Adrenal gland (tissue), 12 donors: Measurements from ENCODE around the gene HMCN2. TPM values are rescaled to one million over a fixed set of nuclear protein-coding genes. Genes with fewer than 3 reads are reported as not detected.

Source experiments
- DNase-seq, 7 donors: peaks; one replicate each; pipeline ENCODE4 v3.0.0-alpha.2; 2019 to 2020
- H3K27ac ChIP-seq, 5 donors: fragments of 200-600 bp; sonication (generic) in 4 of 5; 1 replicate in 3 of 5; 2 replicates in 2 of 5; pipeline versions ENCODE4 v1.5.1 to v1.8.0; 2016 to 2020; ENCODE audit warnings: mild to moderate bottlenecking in 1 of 5
- H3K27me3 ChIP-seq: fragments of 200-600 bp; 2 replicates; pipeline ENCODE4 v1.8.0; 2021
- H3K36me3 ChIP-seq, 2 donors: fragments of 200-600 bp; replicated peaks in 1 of 2; 1 replicate in 1 of 2; 2 replicates in 1 of 2; pipeline versions ENCODE4 v1.5.1 to v1.8.0; 2018 to 2022
- H3K4me1 ChIP-seq, 2 donors: fragments of 200-600 bp; replicated peaks in 1 of 2; 1 replicate in 1 of 2; 2 replicates in 1 of 2; pipeline versions ENCODE4 v1.5.1 to v1.8.0; 2018 to 2021
- H3K4me3 ChIP-seq, 4 donors: fragments of 200-600 bp; sonication (generic) in 3 of 4; one replicate each; pipeline ENCODE4 v1.5.1; 2016 to 2018
- H3K9me3 ChIP-seq, 3 donors: fragments of 200-600 bp; sonication (generic) in 1 of 3; replicated peaks in 1 of 3; 1 replicate in 2 of 3; 2 replicates in 1 of 3; pipeline versions ENCODE4 v1.5.1 to v1.8.0; 2016 to 2021
- CTCF ChIP-seq, 6 experiments: fragments of 450-650 bp in 4 of 6; fragments of 200-600 bp in 2 of 6; sonication (generic) in 1 of 6; IDR thresholded peaks; 1 replicate in 5 of 6; 2 replicates in 1 of 6; pipeline versions ENCODE4 v1.5.1 to v1.8.0; 2016 to 2021; ENCODE audit warnings: antibody characterized with exemption in 6 of 6, mild to moderate bottlenecking in 2 of 6, moderate library complexity in 1 of 6
- POLR2A ChIP-seq, 2 donors: fragments of 450-650 bp; IDR thresholded peaks; one replicate each; pipeline ENCODE4 v1.6.1; 2017; ENCODE audit warnings: antibody characterized with exemption in 2 of 2, mild to moderate bottlenecking in 2 of 2, moderate library complexity in 1 of 2
- WGBS, 4 donors: extraction: QIAGEN DNeasy Blood & Tissue Kit in 2 of 4; methylation state at CpG; one replicate each; pipeline versions ENCODE4 v1.1.5 to v1.1.7; 2013 to 2017; 5-methylcytosine and 5-hydroxymethylcytosine counted together
- intact Hi-C, 2 donors: fragments of 100-400 bp; cut with DNase I; formaldehyde crosslinking; loops; one replicate each; pipeline versions ENCODE4 v1.14.1 to v1.15.0; 2022 to 2023
- polyA plus RNA-seq, 3 donors: library from polyadenylated mRNA; stranded (reverse); fragments of 200-250 nt in 2 of 3; fragments of 350-450 nt in 1 of 3; fragmentation: Illumina TruSeq in 1 of 3; extraction: RNeasy Lipid Tissue Mini Kit (QIAGEN cat#74804) in 1 of 3; gene quantifications; one replicate each; pipeline ENCODE4 v1.2.3, GENCODE V29; 2013 to 2014
- total RNA-seq, 9 donors: library from RNA; depleted of rRNA in 4 of 9; stranded (reverse); fragments of >200 nt in 4 of 9; fragments of 120-200 nt in 1 of 9; fragmentation: NEBNext Ultra II Directional in 1 of 9; extraction: Animal tissue kit (Norgen Biotek cat#: 25700) in 1 of 9; gene quantifications; one replicate each; pipeline versions ENCODE4 v1.1.0 to v1.2.4, GENCODE V29; 2013 to 2023
- donor health status: healthy with polysubstance abuse.
- donor health status: Bipolar disorder and iron deficiency.
- donor health status: DM: yes; HTN: yes; CAD: no.
- donor health status: DM: no; HTN: no; CAD: no.
- donor health status: DM: no; HTN: no; CAD: no.
- donor health status: DM: yes; HTN: yes; CAD: no.

Gene HMCN2
- total and polyA plus RNA-seq, 12 donors: 0.05 to 25.8 (median 0.42) TPM; not detected in 1

- H3K9me3 ChIP-seq: no peaks in the 10 kb centered on the region
- WGBS, 4 donors: 8 to 67% (median 21%) methylated on average over 1 to 30 of the region's 30 CpGs
- peak in 6 of 7 donors; percentile 53 to 79 (median 68) for DNase-seq
- H3K4me1 ChIP-seq: peaks cover 40 to 48% of the 10 kb centered on the region in 2 donors
- no peak for TF ChIP-seq CTCF (IDR thresholded peaks at IDR 0.05)
- TF ChIP-seq POLR2A (IDR thresholded peaks at IDR 0.05): peak; percentile 6 to 13
- H3K4me3 ChIP-seq: peak overlapping the region in 2 of 4 donors; percentile 51 to 73
- intact Hi-C loops: no loop called here
- peak overlapping the region; percentile 34 to 98 (median 79) for H3K27ac ChIP-seq
- H3K36me3 ChIP-seq: no peaks in the 10 kb centered on the region
- no peaks in the 10 kb centered on the region for H3K27me3 ChIP-seq
Measured at GRCh38 chr9:130445268-130445983, 179.9 kb downstream of the HMCN2 start.

DNA sequence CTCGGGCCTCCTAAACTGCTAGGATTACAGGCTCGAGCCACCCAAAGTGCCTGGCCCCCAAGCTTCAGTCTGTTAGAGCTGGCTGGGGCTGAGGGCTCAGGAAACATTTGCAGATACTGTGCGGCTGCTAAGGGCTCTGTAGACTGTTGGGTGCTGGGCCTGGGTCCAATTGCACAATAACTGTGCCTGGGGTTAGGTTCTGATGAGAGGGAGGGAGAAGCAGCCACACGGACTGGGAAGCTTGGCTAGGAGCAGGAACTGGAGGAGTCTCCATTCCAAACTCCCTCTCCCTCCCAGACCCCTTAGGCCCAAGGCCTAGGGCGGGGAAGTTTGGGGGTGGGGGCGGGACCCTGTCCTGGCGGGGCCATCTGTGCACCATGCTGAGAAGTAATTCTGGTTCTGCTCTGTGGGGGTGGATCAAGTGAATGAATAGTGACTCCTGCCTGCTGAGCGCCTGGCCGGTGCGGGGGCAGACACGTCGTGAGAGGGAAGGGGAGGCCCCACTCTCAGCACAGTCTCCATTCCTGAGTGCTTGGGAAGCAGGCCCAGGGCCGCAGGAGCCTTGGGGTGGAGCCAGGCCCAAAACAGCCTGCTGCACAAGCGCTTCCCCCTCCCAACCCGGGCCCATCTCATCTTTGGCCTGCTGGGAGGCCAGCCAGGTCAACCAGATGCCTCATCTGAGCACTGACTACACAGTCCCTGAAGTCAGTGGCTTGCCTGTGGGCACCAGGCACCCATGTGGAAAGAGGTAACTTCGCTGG is 180.7 kb downstream of the HMCN2 start:
- intact Hi-C loops: no loop called here
- H3K4me1 ChIP-seq: peaks cover 48 to 56% of the 10 kb centered on the region in 2 donors
- 21 to 42% (median 39%) methylated on average over 4 to 16 of the region's 16 CpGs for WGBS, 4 donors
- peak in 1 of 2 donors; percentile 56 for TF ChIP-seq POLR2A (IDR thresholded peaks at IDR 0.05)
- no peak for TF ChIP-seq CTCF (IDR thresholded peaks at IDR 0.05)
- H3K27ac ChIP-seq: peak overlapping the region; percentile 34 to 98 (median 79)
- no peaks in the 10 kb centered on the region for H3K36me3 ChIP-seq
- H3K9me3 ChIP-seq: no peaks in the 10 kb centered on the region
- peak; percentile 90 to 96 (median 95) for DNase-seq
- peak overlapping the region in 2 of 4 donors; percentile 51 to 73 for H3K4me3 ChIP-seq
- no peaks in the 10 kb centered on the region for H3K27me3 ChIP-seq

GRCh38 chr9:130447193-130447816 is 181.7 kb downstream of the HMCN2 start:
- H3K4me3 ChIP-seq: no peak overlapping the region
- peak overlapping the region in 4 of 5 donors; percentile 78 to 98 (median 84) for H3K27ac ChIP-seq
- H3K36me3 ChIP-seq: no peaks in the 10 kb centered on the region
- 84 to 93% (median 89%) methylated on average over 6 to 12 of the region's 12 CpGs for WGBS, 4 donors
- H3K27me3 ChIP-seq: no peaks in the 10 kb centered on the region
- no peaks in the 10 kb centered on the region for H3K9me3 ChIP-seq
- peaks cover 59 to 66% of the 10 kb centered on the region in 2 donors for H3K4me1 ChIP-seq
- intact Hi-C loops: no loop called here
- no peak for DNase-seq
- TF ChIP-seq CTCF (IDR thresholded peaks at IDR 0.05): no peak
- no peak for TF ChIP-seq POLR2A (IDR thresholded peaks at IDR 0.05)

- Histone ChIP-seq H3K27ac (no peak overlapping the region), H3K4me1 (peaks cover 60 to 69% of the 10 kb centered on the region in 2 donors), H3K27me3 (no peaks in the 10 kb centered on the region), H3K9me3 (no peaks in the 10 kb centered on the region), H3K36me3 (no peaks in the 10 kb centered on the region), H3K4me3 (no peak overlapping the region)
- intact Hi-C loops: no loop called here
- WGBS, 4 donors: 55 to 79% (median 75%) methylated on average over 10 to 12 of the region's 12 CpGs
- TF ChIP-seq POLR2A (IDR thresholded peaks at IDR 0.05): no peak
- no peak for TF ChIP-seq CTCF (IDR thresholded peaks at IDR 0.05)
- DNase-seq: no peak
Measured at GRCh38 chr9:130448035-130448624, 182.6 kb downstream of the HMCN2 start.
